ENCODE data around the gene DPP7.

DNA sequence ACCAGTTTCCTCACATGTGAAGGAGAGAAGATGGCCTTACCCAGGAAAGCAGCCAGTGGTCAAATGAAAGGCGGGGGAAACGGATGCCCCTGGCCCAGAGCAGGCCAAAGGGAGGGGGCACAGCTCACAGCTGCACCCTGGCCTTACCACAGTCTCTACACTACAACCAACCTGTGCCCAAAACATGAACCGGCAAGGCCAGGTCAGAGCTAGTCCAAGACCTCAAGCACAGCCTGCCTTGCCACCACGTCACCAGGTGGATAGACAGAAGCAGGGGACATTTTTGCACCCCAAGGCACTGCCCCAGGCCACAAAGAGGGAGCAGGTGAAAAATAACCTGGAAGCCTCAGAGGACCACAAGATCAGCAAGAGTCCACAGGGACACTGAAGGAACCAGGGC lies 28.9 kb upstream of the DPP7 start:
- no peak for TF ChIP-seq CTCF (conservative IDR thresholded peaks at IDR 0.05; ENCODE audit: low read length)
- no peak for TF ChIP-seq EZH2phosphoT487 (IDR thresholded peaks at IDR 0.05; ENCODE audit: borderline replicate concordance, low read depth, low read length)

Measured in OCI-LY7 (cell line).